Liver (tissue), 1 donor: ENCODE measurements around the gene CRLF1.

Source experiments
- ATF3 ChIP-seq: IDR thresholded peaks from 2 replicates; pipeline ENCODE4 v1.6.1; 2016; ENCODE audit warnings: antibody characterized with exemption
- TAF1 ChIP-seq: conservative IDR thresholded peaks from 2 replicates; pipeline ENCODE4 v1.6.1; 2016; ENCODE audit warnings: antibody characterized with exemption, mild to moderate bottlenecking
- donor health status: healthy.

GRCh38 chr19:18596752-18597157 is 9.8 kb downstream of the CRLF1 start:
- no peak for TF ChIP-seq ATF3
- no peak for TF ChIP-seq TAF1
